ENCODE measurements around the gene AGPAT4. TPM values are rescaled to one million over a fixed set of nuclear protein-coding genes. Genes with fewer than 3 reads are reported as not detected.

Gene AGPAT4
- total RNA-seq, 1 experiment from 2014 or later, result 10.1 TPM

GRCh38 chr6:161085246-161085645 is 188.6 kb downstream of the AGPAT4 start:
- no peak overlapping the region for H3K27ac ChIP-seq (ENCODE audit: low read depth, low read length, poor library complexity, severe bottlenecking)
- ChIA-PET CTCF (interaction anchor here (1.2 kb wide), 1 partner anchor 286 kb away, joined by 4 read pairs; no protein-coding TSS in a partner anchor), POLR2A (ENCODE audit: low non-redundant PET) (no interaction called here)
- no peaks in the 10 kb centered on the region for H3K4me1 ChIP-seq (ENCODE audit: insufficient read depth, low read length, poor library complexity, severe bottlenecking)
- intact Hi-C loops (cut with micrococcal nuclease; ENCODE audit: unreplicated experiment), result loop anchor here (10.0 kb wide), 1 partner anchor 150 kb away; no protein-coding TSS in a partner anchor
- TF ChIP-seq EZH2 (IDR thresholded peaks at IDR 0.05; ENCODE audit: borderline replicate concordance, low read depth, low read length, poor library complexity, severe bottlenecking), result no peak
- no peak for TF ChIP-seq CTCF (conservative IDR thresholded peaks at IDR 0.05; ENCODE audit: low read depth, low read length)
- H3K36me3 ChIP-seq (ENCODE audit: insufficient read depth, low read length, poor library complexity, severe bottlenecking), result peaks cover 47% of the 10 kb centered on the region
- no peaks in the 10 kb centered on the region for H3K27me3 ChIP-seq (replicated peaks; ENCODE audit: insufficient read depth, low read depth, low read length, poor library complexity)
- H3K4me3 ChIP-seq (ENCODE audit: low read depth, low read length, poor library complexity, severe bottlenecking), result no peak overlapping the region
- BruUV-seq (replicated peaks), result no TSS peak
- DNase-seq (ENCODE audit: low spot score), result no peak
- H3K9me3 ChIP-seq (ENCODE audit: low read depth, low read length, poor library complexity, severe bottlenecking), result no peaks in the 10 kb centered on the region

GRCh38 chr6:161082215-161082614 is 191.6 kb downstream of the AGPAT4 start:
- Histone ChIP-seq H3K9me3 (ENCODE audit: low read depth, low read length, poor library complexity, severe bottlenecking) (no peaks in the 10 kb centered on the region), H3K36me3 (ENCODE audit: insufficient read depth, low read length, poor library complexity, severe bottlenecking) (peaks cover 34% of the 10 kb centered on the region), H3K27ac (ENCODE audit: low read depth, low read length, poor library complexity, severe bottlenecking) (no peak overlapping the region), H3K4me3 (ENCODE audit: low read depth, low read length, poor library complexity, severe bottlenecking) (no peak overlapping the region), H3K27me3 (replicated peaks; ENCODE audit: insufficient read depth, low read depth, low read length, poor library complexity) (no peaks in the 10 kb centered on the region), H3K4me1 (ENCODE audit: insufficient read depth, low read length, poor library complexity, severe bottlenecking) (no peaks in the 10 kb centered on the region)
- intact Hi-C loops (cut with micrococcal nuclease; ENCODE audit: unreplicated experiment), result loop anchor here (10.0 kb wide), 1 partner anchor 147 kb away; no protein-coding TSS in a partner anchor
- no TSS peak for BruUV-seq (replicated peaks)
- no peak for DNase-seq (ENCODE audit: low spot score)
- POLR2A ChIA-PET (ENCODE audit: low non-redundant PET), result no interaction called here
- CTCF ChIA-PET, result no interaction called here
- no peak for TF ChIP-seq CTCF (conservative IDR thresholded peaks at IDR 0.05; ENCODE audit: low read depth, low read length)
- TF ChIP-seq EZH2 (IDR thresholded peaks at IDR 0.05; ENCODE audit: borderline replicate concordance, low read depth, low read length, poor library complexity, severe bottlenecking), result no peak

- H3K4me3 ChIP-seq (ENCODE audit: low read depth, low read length, poor library complexity, severe bottlenecking), result no peak overlapping the region
- H3K36me3 ChIP-seq (ENCODE audit: insufficient read depth, low read length, poor library complexity, severe bottlenecking), result peaks cover 25% of the 10 kb centered on the region
- CTCF ChIA-PET, result no interaction called here
- no peak for TF ChIP-seq EZH2 (IDR thresholded peaks at IDR 0.05; ENCODE audit: borderline replicate concordance, low read depth, low read length, poor library complexity, severe bottlenecking)
- no peak for TF ChIP-seq CTCF (conservative IDR thresholded peaks at IDR 0.05; ENCODE audit: low read depth, low read length)
- no TSS peak for BruUV-seq (replicated peaks)
- DNase-seq (ENCODE audit: low spot score), result no peak
- no peaks in the 10 kb centered on the region for H3K9me3 ChIP-seq (ENCODE audit: low read depth, low read length, poor library complexity, severe bottlenecking)
- intact Hi-C loops (cut with micrococcal nuclease; ENCODE audit: unreplicated experiment), result loop anchor here (10.0 kb wide), 1 partner anchor 146 kb away; no protein-coding TSS in a partner anchor
- POLR2A ChIA-PET (ENCODE audit: low non-redundant PET), result no interaction called here
- H3K4me1 ChIP-seq (ENCODE audit: insufficient read depth, low read length, poor library complexity, severe bottlenecking), result no peaks in the 10 kb centered on the region
- H3K27ac ChIP-seq (ENCODE audit: low read depth, low read length, poor library complexity, severe bottlenecking), result no peak overlapping the region
- H3K27me3 ChIP-seq (replicated peaks; ENCODE audit: insufficient read depth, low read depth, low read length, poor library complexity), result no peaks in the 10 kb centered on the region
Observed at GRCh38 chr6:161080263-161080970, 193.4 kb downstream of the AGPAT4 start.

Data from A673 (cell line).